ENCODE data around the gene ATG4B. TPM values are rescaled to one million over a fixed set of nuclear protein-coding genes. Genes with fewer than 3 reads are reported as not detected.
"Not testable (repeated sequence)": the region's sequence is repeated elsewhere in the genome, so short reads cannot be mapped to it uniquely, and the experiment has no call there.

Gene ATG4B
- 71.2 and 118 TPM in 2 replicates for total RNA-seq (2014; rRNA removed; shearing (Covaris generic))

DNA sequence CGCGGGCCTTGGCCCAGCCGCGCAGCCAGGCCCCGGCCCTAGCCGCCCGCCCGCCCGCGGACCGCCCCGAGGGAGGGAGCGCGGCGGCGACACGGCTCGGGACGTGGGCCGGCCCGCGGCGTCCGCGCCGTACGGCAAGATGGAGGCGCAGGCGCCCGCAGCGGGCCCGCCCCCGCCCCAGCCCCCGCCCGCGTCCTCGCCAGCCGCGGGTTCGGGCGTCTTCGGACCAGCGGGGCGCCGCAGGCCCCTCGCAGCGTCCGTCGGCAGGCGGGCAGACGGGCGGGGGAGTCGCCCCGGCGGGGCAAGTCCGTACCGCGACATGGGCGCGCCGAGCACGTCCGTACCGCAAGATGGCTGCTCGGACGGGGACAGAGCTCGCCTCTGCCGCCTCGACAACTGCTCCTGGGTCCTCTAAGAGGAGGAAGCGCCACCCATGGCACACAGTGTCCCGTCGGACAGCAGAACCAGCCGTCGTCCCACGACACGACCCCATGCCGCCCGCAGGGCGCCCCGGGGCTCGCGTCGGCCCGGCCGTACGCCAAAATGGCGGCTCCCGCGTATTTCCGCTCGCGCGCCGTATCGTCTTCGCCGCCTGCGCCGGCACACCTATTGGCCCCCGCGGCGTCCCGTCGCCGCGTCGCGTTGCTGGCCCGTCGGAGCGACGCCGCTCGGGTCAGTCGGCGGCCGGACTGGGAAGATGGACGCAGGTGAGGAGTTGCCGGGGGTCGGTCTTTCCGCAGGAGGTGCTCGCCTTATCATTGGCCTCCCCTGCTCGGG is at the start of gene ATG4B, which contains the start of gene THAP4:
Gene ATG4B, plus strand, starts transcription at position 676 of the 777 bp plus-strand sequence. Its CDS starts 22 bp downstream, at position 698.
Gene THAP4, minus strand, starts transcription at position 141 of the 777 bp plus-strand sequence. CDS start 141 bp downstream, outside the sequence.
- DNase-seq (ENCODE audit: low spot score), result peak; percentile 80
- in situ Hi-C loops (cut with HindIII; ENCODE audit: low sequenced_read_pairs), result no loop called here

DNA sequence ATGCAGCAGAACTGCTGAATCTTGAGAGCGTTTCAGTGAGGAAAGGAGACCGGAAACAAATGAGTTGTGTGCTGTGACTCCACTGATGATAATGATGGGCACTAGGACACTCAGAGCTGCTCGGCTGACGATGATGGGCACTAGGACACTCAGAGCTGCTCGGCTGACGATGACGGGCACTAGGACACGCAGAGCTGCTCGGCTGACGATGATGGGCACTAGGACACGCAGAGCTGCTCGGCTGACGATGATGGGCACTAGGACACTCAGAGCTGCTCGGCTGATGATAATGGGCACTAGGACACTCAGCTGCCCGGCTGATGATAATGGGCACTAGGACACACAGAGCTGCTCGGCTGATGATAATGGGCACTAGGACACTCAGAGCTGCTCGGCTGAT is 47.6 kb upstream of the ATG4B start:
- peak; percentile 83 for DNase-seq (ENCODE audit: low spot score)
- in situ Hi-C loops (cut with HindIII; ENCODE audit: low sequenced_read_pairs), result not testable (repeated sequence)

DNA sequence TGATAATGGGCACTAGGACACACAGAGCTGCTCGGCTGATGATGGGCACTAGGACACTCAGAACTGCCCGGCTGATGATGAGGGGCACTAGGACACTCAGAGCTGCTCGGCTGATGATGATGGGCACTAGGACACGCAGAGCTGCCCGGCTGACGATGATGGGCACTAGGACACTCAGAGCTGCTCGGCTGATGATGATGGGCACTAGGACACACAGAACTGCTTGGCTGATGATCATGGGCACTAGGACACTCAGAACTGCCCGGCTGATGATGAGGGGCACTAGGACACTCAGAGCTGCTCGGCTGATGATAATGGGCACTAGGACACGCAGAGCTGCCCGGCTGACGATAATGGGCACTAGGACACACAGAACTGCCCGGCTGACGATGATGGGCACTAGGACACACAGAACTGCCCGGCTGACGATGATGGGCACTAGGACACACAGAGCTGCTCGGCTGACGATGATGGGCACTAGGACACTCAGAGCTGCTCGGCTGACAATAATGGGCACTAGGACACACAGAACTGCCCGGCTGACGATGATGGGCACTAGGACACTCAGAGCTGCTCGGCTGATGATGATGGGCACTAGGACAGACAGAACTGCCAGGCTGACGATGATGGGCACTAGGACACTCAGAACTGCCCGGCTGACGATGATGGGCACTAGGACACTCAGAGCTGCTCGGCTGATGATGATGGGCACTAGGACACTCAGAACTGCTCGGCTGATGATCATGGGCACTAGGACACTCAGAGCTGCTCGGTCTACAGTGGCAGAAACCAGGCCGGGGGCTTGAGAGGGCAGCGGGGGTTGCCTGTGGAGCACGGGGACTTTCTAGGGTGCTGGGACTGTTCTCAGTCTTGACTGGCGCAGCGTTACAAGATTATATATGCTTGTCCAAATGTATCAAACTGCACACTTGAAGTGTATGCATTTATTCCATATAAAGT is 46.7 kb upstream of the ATG4B start:
- DNase-seq (ENCODE audit: low spot score), result peak; percentile 82
- in situ Hi-C loops (cut with HindIII; ENCODE audit: low sequenced_read_pairs), result not testable (repeated sequence)

DNA sequence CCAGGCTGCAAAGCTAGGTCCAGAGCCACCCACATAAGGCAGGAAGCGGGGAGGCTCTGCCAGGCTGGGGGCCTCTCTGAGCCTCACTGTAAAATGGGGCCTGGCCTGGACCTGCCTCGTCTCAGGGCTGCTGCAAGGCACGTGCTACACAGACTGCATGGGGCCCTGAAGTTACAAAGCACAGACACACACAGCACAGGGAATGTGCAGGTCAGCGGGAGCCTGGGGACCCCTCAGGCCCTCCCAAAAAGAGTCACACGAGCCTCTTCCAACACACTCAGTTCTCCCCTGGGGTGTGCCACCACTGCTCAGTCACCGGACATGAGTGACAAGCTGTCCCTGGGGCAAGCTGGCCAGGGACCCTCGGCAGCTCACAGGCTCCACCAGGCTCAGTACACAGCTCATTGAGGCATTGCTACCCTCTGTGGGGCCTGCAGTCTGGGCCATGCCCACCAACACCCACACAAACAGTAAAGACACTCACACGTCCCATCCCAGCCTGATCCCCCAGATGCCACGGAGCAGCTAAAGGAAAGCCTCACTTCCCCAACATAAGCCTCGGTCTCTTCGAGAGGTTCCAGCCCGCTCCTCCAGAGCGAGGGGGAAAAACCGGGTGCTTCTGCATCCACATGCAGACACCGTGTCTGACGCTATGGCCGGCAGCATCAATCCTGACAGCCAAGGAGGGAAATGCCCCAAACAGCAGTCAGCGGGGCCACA is 45.2 kb upstream of the ATG4B start:
- in situ Hi-C loops (cut with HindIII; ENCODE audit: low sequenced_read_pairs), result no loop called here
- no peak for DNase-seq (ENCODE audit: low spot score)

GRCh38 chr2:241593271-241593670 is 44.2 kb upstream of the ATG4B start:
- DNase-seq (ENCODE audit: low spot score), result no peak
- in situ Hi-C loops (cut with HindIII; ENCODE audit: low sequenced_read_pairs), result no loop called here

GRCh38 chr2:241595600-241596140 is 41.8 kb upstream of the ATG4B start:
- in situ Hi-C loops (cut with HindIII; ENCODE audit: low sequenced_read_pairs), result no loop called here
- no peak for DNase-seq (ENCODE audit: low spot score)

DNA sequence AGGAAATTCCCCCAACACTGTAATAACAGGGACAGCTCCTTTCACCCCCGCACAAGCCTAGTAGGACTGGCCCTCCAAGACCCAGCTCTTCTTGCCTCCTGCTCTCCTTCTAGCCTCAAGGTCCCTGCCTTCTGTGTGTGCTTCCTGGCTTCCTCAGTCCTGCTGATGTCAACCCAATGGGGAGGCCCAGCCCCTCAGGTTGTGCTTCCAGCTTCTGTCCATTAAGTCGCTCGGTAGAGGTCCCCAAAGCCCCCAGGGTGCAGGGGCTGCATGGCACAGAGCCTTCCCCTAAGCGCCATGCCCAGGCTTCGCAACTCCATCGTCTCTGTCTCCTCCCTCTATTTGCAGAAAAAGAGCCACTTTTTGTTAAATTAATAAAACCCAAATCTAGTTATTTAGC is 39.9 kb upstream of the ATG4B start:
- in situ Hi-C loops (cut with HindIII; ENCODE audit: low sequenced_read_pairs), result no loop called here
- no peak for DNase-seq (ENCODE audit: low spot score)

DNA sequence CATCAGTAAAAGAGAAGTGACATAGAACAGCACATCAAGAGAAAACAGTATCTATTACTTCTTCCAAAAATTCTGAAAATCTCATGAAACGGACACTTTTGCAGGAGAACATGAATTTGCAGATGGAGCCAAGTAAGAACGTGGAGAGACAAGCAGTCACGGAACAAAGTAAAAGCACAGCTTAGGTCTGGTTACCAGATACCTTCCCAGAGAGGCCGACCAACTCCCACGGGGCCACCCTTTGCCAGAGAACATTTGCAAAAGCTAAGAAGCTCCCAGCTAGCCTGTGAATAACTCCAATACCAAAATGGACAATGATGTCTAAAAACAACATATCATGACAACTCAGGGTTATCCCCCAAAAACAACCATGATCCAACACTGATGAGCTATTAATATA is 39.4 kb upstream of the ATG4B start:
- no peak for DNase-seq (ENCODE audit: low spot score)
- in situ Hi-C loops (cut with HindIII; ENCODE audit: low sequenced_read_pairs), result no loop called here

- peak; percentile 79 for DNase-seq (ENCODE audit: low spot score)
- in situ Hi-C loops (cut with HindIII; ENCODE audit: low sequenced_read_pairs), result no loop called here
Observed at GRCh38 chr2:241598487-241598886, 39.0 kb upstream of the ATG4B start.

DNA sequence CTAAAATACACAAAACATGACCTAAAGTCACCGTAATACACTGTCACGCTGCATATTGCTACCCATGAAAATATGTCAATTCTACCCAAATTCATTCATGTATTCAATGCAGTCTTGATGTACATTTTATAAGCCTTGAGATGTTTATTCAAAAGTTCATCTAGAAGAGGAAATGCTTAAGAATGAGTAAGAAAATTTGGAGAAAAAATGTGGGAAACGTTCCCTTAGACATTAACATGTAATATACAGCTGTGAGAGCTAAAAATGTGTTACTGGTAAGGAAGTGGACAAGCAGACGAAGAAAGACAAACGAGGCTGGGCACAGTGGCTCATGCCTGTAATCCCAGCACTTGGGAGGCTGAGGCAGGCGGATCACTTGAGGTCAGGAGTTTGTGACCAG is 37.9 kb upstream of the ATG4B start:
- in situ Hi-C loops (cut with HindIII; ENCODE audit: low sequenced_read_pairs), result no loop called here
- no peak for DNase-seq (ENCODE audit: low spot score)

DNA sequence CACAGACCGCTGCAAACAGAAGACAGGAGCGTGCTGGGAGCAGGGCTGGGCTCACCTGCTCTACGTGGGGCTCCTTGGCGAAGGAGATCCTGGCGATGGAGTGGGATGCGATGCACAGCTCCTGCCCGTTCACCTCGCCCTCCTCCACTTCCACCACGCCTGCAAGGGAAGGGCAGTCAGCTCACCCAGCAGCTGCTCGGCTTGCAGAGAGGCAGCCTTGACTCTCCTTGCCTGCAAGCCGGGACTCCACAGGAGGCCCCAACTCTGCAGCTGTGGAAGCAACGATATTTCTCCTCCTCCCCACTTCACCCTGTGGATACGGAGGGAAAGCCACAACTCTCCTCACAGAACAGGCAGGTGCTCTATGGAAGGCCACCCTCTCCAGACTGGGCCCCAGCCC is 35.7 kb upstream of the ATG4B start:
- in situ Hi-C loops (cut with HindIII; ENCODE audit: low sequenced_read_pairs), result no loop called here
- DNase-seq (ENCODE audit: low spot score), result no peak

DNA sequence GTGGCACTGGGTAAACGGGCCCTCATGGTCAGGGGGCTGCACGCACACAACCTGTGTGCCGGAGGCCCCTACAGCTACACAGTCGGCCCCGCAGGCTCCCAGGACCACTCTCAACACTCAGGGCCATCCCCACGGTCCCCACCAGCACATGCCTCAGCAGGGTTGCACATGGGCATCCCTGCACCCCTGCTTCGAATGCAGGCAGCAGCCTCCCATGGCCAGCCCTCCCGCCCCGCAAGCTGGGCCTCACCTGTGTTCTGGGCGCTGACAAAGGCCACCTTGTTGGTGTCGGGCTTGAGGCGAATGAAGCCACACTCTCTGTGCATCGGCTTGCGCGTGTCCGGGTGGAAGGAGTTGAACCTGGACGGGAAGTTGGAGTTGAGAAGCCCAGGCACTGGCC is 34.8 kb upstream of the ATG4B start:
- in situ Hi-C loops (cut with HindIII; ENCODE audit: low sequenced_read_pairs), result no loop called here
- no peak for DNase-seq (ENCODE audit: low spot score)

GRCh38 chr2:241603686-241604085 is 33.8 kb upstream of the ATG4B start:
- no peak for DNase-seq (ENCODE audit: low spot score)
- in situ Hi-C loops (cut with HindIII; ENCODE audit: low sequenced_read_pairs), result no loop called here

DNA sequence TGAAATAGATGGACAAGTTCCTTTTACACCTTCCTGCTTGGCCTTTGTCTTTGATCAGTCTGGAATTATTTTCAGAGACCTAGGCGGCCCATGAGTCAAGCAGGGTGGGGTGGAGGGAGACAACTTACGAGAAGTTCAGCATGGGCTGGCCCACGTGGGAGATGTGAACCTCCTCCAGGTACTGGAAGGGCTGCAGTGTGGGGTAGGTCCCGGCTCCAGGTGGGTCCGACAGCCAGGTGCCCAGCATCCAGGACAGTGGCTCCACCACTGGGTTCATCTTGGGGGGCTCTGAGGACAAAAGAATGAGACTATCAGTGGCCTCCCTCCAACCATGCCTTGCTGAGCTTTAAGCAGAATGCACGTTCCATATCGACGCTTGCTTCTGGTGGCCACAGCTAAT is 31.3 kb upstream of the ATG4B start:
- in situ Hi-C loops (cut with HindIII; ENCODE audit: low sequenced_read_pairs), result no loop called here

GRCh38 chr2:241607162-241607885 is 30.2 kb upstream of the ATG4B start:
- in situ Hi-C loops (cut with HindIII; ENCODE audit: low sequenced_read_pairs), result no loop called here
- DNase-seq (ENCODE audit: low spot score), result no peak

More for the DNA sequence above, 31.3 kb upstream of the ATG4B start:
- DNase-seq (ENCODE audit: low spot score), result no peak

- in situ Hi-C loops (cut with HindIII; ENCODE audit: low sequenced_read_pairs), result no loop called here
- no peak for DNase-seq (ENCODE audit: low spot score)
Observed at GRCh38 chr2:241608881-241609280, 28.6 kb upstream of the ATG4B start.

- DNase-seq (ENCODE audit: low spot score), result peak; percentile 75
- in situ Hi-C loops (cut with HindIII; ENCODE audit: low sequenced_read_pairs), result no loop called here
Observed at GRCh38 chr2:241609859-241610793, 27.4 kb upstream of the ATG4B start.

Measured in G401 (cell line).